B cell (primary cell): ENCODE measurements around the gene KCNK17. TPM values are rescaled to one million over a fixed set of nuclear protein-coding genes. Genes with fewer than 3 reads are reported as not detected.

Source experiments
- ATAC-seq: fragments of 200-7000 bp; cut with Tn5 transposase; one replicate; pipeline ENCODE4 v1.10.0; 2021; ENCODE audit warnings: low read depth, mild to moderate bottlenecking, moderate number of reproducible peaks, moderate library complexity
- CTCF ChIA-PET: fragments of 350-600 bp; sonication (Branson Sonifier 250); formaldehyde crosslinking; loops from one replicate; lab custom pipeline; 2021; ENCODE audit warnings: antibody characterized with exemption, inconsistent platforms; lab: Charles Lee
- POLR2A ChIA-PET: fragments of 350-600 bp; sonication (Branson Sonifier 250); formaldehyde crosslinking; loops from one replicate; lab custom pipeline; 2021; ENCODE audit warnings: antibody characterized with exemption; lab: Charles Lee
- DNase-seq: peaks from one replicate; pipeline ENCODE4 v3.0.0; 2013
- H2AFZ ChIP-seq: 2 replicates; pipeline ENCODE4 v1.6.1; 2012; ENCODE audit warnings: mild to moderate bottlenecking, low read depth, low read length; ENCODE audit not compliant: insufficient read depth, poor library complexity, severe bottlenecking
- H3K27ac ChIP-seq, 2 donors: 1 replicate in 1 of 2; 2 replicates in 1 of 2; pipeline ENCODE4 v1.5.1; 2012 to 2013; ENCODE audit warnings: low read length in 2 of 2, mild to moderate bottlenecking in 2 of 2, moderate library complexity in 1 of 2
- H3K27me3 ChIP-seq, 4 experiments: fragments of 200-600 bp in 1 of 4; sonication (generic) in 1 of 4; replicated peaks in 1 of 4; 1 replicate in 2 of 4; 2 replicates in 2 of 4; pipeline versions ENCODE4 v1.6.1 to v1.7.0; 2013 to 2016; ENCODE audit warnings: low read length in 3 of 4, mild to moderate bottlenecking in 2 of 4, mixed read lengths in 1 of 4, moderate library complexity in 1 of 4; ENCODE audit not compliant: insufficient read depth in 4 of 4, control insufficient read depth in 3 of 4; ENCODE audit errors: control extremely low read depth in 1 of 4
- H3K36me3 ChIP-seq, 2 experiments: replicated peaks in 1 of 2; 1 replicate in 1 of 2; 2 replicates in 1 of 2; pipeline versions ENCODE4 v1.6.1 to v1.7.1; 2013; ENCODE audit warnings: low read length in 1 of 2; ENCODE audit not compliant: insufficient read depth in 2 of 2, control insufficient read depth in 1 of 2; ENCODE audit errors: control extremely low read depth in 1 of 2, extremely low read depth in 1 of 2
- H3K4me1 ChIP-seq, 2 donors: fragments of 200-600 bp in 1 of 2; sonication (generic) in 1 of 2; 1 replicate in 1 of 2; 2 replicates in 1 of 2; pipeline versions ENCODE4 v1.5.1 to v1.6.1; 2013 to 2017; ENCODE audit warnings: low read length in 2 of 2; ENCODE audit not compliant: control insufficient read depth in 2 of 2, insufficient read depth in 2 of 2
- H3K4me2 ChIP-seq: replicated peaks from 2 replicates; pipeline ENCODE3; 2012; ENCODE audit warnings: mild to moderate bottlenecking, low read depth, low read length; ENCODE audit not compliant: poor library complexity, severe bottlenecking
- H3K4me3 ChIP-seq, 5 experiments: fragments of 200-600 bp in 1 of 5; sonication (generic) in 1 of 5; 1 replicate in 3 of 5; 2 replicates in 2 of 5; pipeline versions ENCODE4 v1.5.1 to v1.7.0; 2011 to 2016; ENCODE audit warnings: low read length in 4 of 5, mild to moderate bottlenecking in 4 of 5, low read depth in 2 of 5, control low read depth in 1 of 5, moderate library complexity in 1 of 5; ENCODE audit not compliant: insufficient read depth in 1 of 5; ENCODE audit errors: control extremely low read depth in 1 of 5, extremely low read depth in 1 of 5
- H3K79me2 ChIP-seq: fragments of 200-600 bp; sonication (generic); one replicate; pipeline ENCODE4 v1.6.0; 2016; ENCODE audit warnings: low read length; ENCODE audit not compliant: control insufficient read depth, insufficient read depth
- H3K9ac ChIP-seq: fragments of 200-600 bp; sonication (generic); 2 replicates; pipeline ENCODE4 v1.6.1; 2017; ENCODE audit warnings: mild to moderate bottlenecking, low read length, moderate library complexity
- H3K9me3 ChIP-seq, 3 donors: one replicate each; pipeline versions ENCODE4 v1.6.1 to v1.7.1; 2013; ENCODE audit warnings: low read length in 2 of 3; ENCODE audit not compliant: control insufficient read depth in 2 of 3, insufficient read depth in 1 of 3; ENCODE audit errors: control extremely low read depth in 1 of 3
- H4K20me1 ChIP-seq: 2 replicates; pipeline ENCODE4 v1.6.0; 2012; ENCODE audit warnings: mild to moderate bottlenecking, low read length; ENCODE audit not compliant: insufficient read depth, control insufficient read depth, poor library complexity, severe bottlenecking
- H3K27ac Mint-ChIP-seq: one replicate; pipeline ENCODE4 v1.8.0; 2021; ENCODE audit warnings: mixed read lengths
- H3K27me3 Mint-ChIP-seq: one replicate; pipeline ENCODE4 v1.8.0; 2021; ENCODE audit warnings: mixed read lengths
- H3K4me1 Mint-ChIP-seq: one replicate; pipeline ENCODE4 v1.8.0; 2021; ENCODE audit warnings: mixed read lengths
- H3K4me3 Mint-ChIP-seq: one replicate; pipeline ENCODE4 v1.8.0; 2021; ENCODE audit warnings: mixed read lengths
- H3K9me3 Mint-ChIP-seq: one replicate; pipeline ENCODE4 v1.8.0; 2022; ENCODE audit warnings: mixed read lengths; ENCODE audit not compliant: insufficient read depth
- CTCF ChIP-seq: fragments of 200-600 bp; IDR thresholded peaks from one replicate; pipeline ENCODE4 v1.8.0; 2022; ENCODE audit warnings: antibody characterized with exemption, mild to moderate bottlenecking
- EZH2 ChIP-seq: IDR thresholded peaks from 2 replicates; pipeline ENCODE4 v1.6.1; 2012; ENCODE audit warnings: borderline replicate concordance, low read depth, mild to moderate bottlenecking, moderate library complexity, low read length; ENCODE audit not compliant: insufficient read depth, poor library complexity, severe bottlenecking
- WGBS: methylation state at CpG from one replicate; pipeline ENCODE4 v1.1.5; 2013; ENCODE audit warnings: missing lambda C conversion rate; ENCODE audit not compliant: insufficient coverage; 5-methylcytosine and 5-hydroxymethylcytosine counted together
- intact Hi-C: fragments of 100-400 bp; cut with micrococcal nuclease; formaldehyde crosslinking; loops from one replicate; pipeline ENCODE4 v1.10.0; 2022
- polyA plus RNA-seq: library from polyadenylated mRNA; depleted of rRNA; stranded (reverse); fragments of >200 nt; gene quantifications from 2 replicates; pipeline ENCODE4 v1.2.3, GENCODE V29; 2012
- total RNA-seq, 2 donors: library from RNA; stranded (reverse); fragments of 120-200 nt in 1 of 2; gene quantifications; 1 replicate in 1 of 2; 2 replicates in 1 of 2; pipeline versions ENCODE4 v1.2.3 to v1.2.4, GENCODE V29; 2013 to 2022

The KCNK17 gene
- total and polyA plus RNA-seq, 2 donors (not counting 1 experiment from before 2014, with no cell fraction given), result not detected

GRCh38 chr6:39335780-39336545, 21.7 kb upstream of the KCNK17 start:
- no peaks in the 10 kb centered on the region for H4K20me1 ChIP-seq
- intact Hi-C loops, result no loop called here
- no peak overlapping the region for H3K4me2 ChIP-seq
- peaks cover 0 to 14% (median 2%) of the 10 kb centered on the region in 4 experiments for H3K27me3 ChIP-seq
- Mint-ChIP-seq H3K27me3 (peaks cover 42% of the 10 kb centered on the region), H3K4me3 (no peak overlapping the region), H3K4me1 (peaks cover 21% of the 10 kb centered on the region), H3K27ac (no peak overlapping the region), H3K9me3 (no peaks in the 10 kb centered on the region)
- H3K27ac ChIP-seq, result no peak overlapping the region
- no peak overlapping the region for H2AFZ ChIP-seq
- no peak overlapping the region for H3K9ac ChIP-seq
- ATAC-seq, result no peak
- no peak overlapping the region for H3K4me3 ChIP-seq
- DNase-seq, result no peak
- POLR2A ChIA-PET, result no interaction called here
- H3K9me3 ChIP-seq, result no peaks in the 10 kb centered on the region
- H3K36me3 ChIP-seq, result no peaks in the 10 kb centered on the region
- peaks cover 28 to 41% of the 10 kb centered on the region in 2 donors for H3K4me1 ChIP-seq
- WGBS, result 31% methylated on average over 3 of the region's 5 CpGs
- H3K79me2 ChIP-seq, result no peaks in the 10 kb centered on the region
- TF ChIP-seq CTCF (no peak), EZH2 (no peak)
- CTCF ChIA-PET, result interaction anchor here (0.7 to 1.1 kb wide), 3 partner anchors 14 to 339 kb away, joined by 3 to 4 read pairs (median 3); no protein-coding TSS in a partner anchor
